HG03439 (cell line): ENCODE data around the gene CTXN1.
"Not testable (repeated sequence)": the region's sequence is repeated elsewhere in the genome, so short reads cannot be mapped to it uniquely, and the experiment has no call there.

Source experiments
- ATAC-seq: cut with Tn5 transposase; IDR thresholded peaks from one replicate; pipeline ENCODE4 v1.9.1; 2021; ENCODE audit warnings: mild to moderate bottlenecking, moderate library complexity; ENCODE audit not compliant: unreplicated experiment

Gene CTXN1

GRCh38 chr19:7902796-7903243 lies 23.1 kb downstream of the CTXN1 start:
- no peak for ATAC-seq

- no peak for ATAC-seq
Observed at GRCh38 chr19:7901337-7901736, 24.6 kb downstream of the CTXN1 start.

GRCh38 chr19:7900931-7901330 lies 25.0 kb downstream of the CTXN1 start:
- no peak for ATAC-seq

- ATAC-seq = no peak
Observed at GRCh38 chr19:7900401-7900870, 25.5 kb downstream of the CTXN1 start.

GRCh38 chr19:7899751-7900378 lies 26.1 kb downstream of the CTXN1 start:
- no peak for ATAC-seq

- ATAC-seq = no peak
Observed at GRCh38 chr19:7898967-7899366, 27.0 kb downstream of the CTXN1 start.

GRCh38 chr19:7897292-7897691 lies 28.6 kb downstream of the CTXN1 start:
- no peak for ATAC-seq

GRCh38 chr19:7895565-7895964 lies 30.4 kb downstream of the CTXN1 start:
- no peak for ATAC-seq

GRCh38 chr19:7894612-7895309 lies 31.2 kb downstream of the CTXN1 start:
- ATAC-seq = no peak

GRCh38 chr19:7893362-7894101 lies 32.4 kb downstream of the CTXN1 start:
- not testable (repeated sequence) for ATAC-seq

- ATAC-seq = no peak
Observed at GRCh38 chr19:7888826-7889217, 37.1 kb downstream of the CTXN1 start.

- ATAC-seq = no peak
Observed at GRCh38 chr19:7888145-7888825, 37.6 kb downstream of the CTXN1 start, which contains the start of gene LRRC8E. Gene LRRC8E (plus strand): TSS chr19:7888510. CDS start chr19:7895604, 7,094 bp downstream.

- ATAC-seq = no peak
Observed at GRCh38 chr19:7887408-7888144, 38.4 kb downstream of the CTXN1 start.

- ATAC-seq = no peak
Observed at GRCh38 chr19:7885818-7886217, 40.1 kb downstream of the CTXN1 start.

- no peak for ATAC-seq
Observed at GRCh38 chr19:7883796-7884570, 42.0 kb downstream of the CTXN1 start.

- ATAC-seq = no peak
Observed at GRCh38 chr19:7883105-7883504, 42.8 kb downstream of the CTXN1 start.

- ATAC-seq = no peak
Observed at GRCh38 chr19:7881910-7882309, 44.0 kb downstream of the CTXN1 start.

GRCh38 chr19:7879836-7880235 lies 46.1 kb downstream of the CTXN1 start:
- no peak for ATAC-seq

GRCh38 chr19:7879111-7879807 lies 46.7 kb downstream of the CTXN1 start:
- no peak for ATAC-seq
